Smooth muscle cell (in vitro differentiated cells): ENCODE results near the gene PRR12. TPM values are rescaled to one million over a fixed set of nuclear protein-coding genes. Genes with fewer than 3 reads are reported as not detected.

Source experiments
- DNase-seq: peaks from one replicate; lab custom pipeline; 2025; ENCODE audit not compliant: unreplicated experiment; lab: John Stamatoyannopoulos, UW
- H2AFZ ChIP-seq: fragments of 200-600 bp; sonication (generic); 2 replicates; pipeline ENCODE4 v1.6.0; 2016; ENCODE audit warnings: antibody characterized with exemption, low read depth, mild to moderate bottlenecking
- H3F3A ChIP-seq: fragments of 200-600 bp; sonication (generic); 2 replicates; pipeline ENCODE4 v1.6.0; 2017; ENCODE audit warnings: antibody characterized with exemption, low read depth
- H3K27ac ChIP-seq: fragments of 200-600 bp; sonication (generic); 2 replicates; pipeline ENCODE4 v1.5.1; 2016; ENCODE audit warnings: low read depth, mild to moderate bottlenecking
- H3K27me3 ChIP-seq: fragments of 200-600 bp; sonication (generic); 2 replicates; pipeline ENCODE4 v1.6.1; 2016; ENCODE audit warnings: low read depth, mild to moderate bottlenecking
- H3K36me3 ChIP-seq: fragments of 200-600 bp; sonication (generic); 2 replicates; pipeline ENCODE4 v1.5.1; 2016; ENCODE audit warnings: low read depth
- H3K4me1 ChIP-seq: fragments of 200-600 bp; sonication (generic); 2 replicates; pipeline ENCODE4 v1.5.1; 2016; ENCODE audit warnings: low read depth
- H3K4me2 ChIP-seq: fragments of 200-600 bp; sonication (generic); 2 replicates; pipeline ENCODE4 v1.6.0; 2016; ENCODE audit warnings: mild to moderate bottlenecking
- H3K4me3 ChIP-seq: fragments of 200-600 bp; sonication (generic); 2 replicates; pipeline ENCODE4 v1.5.1; 2016; ENCODE audit warnings: mild to moderate bottlenecking
- H3K79me2 ChIP-seq: fragments of 200-600 bp; sonication (generic); 2 replicates; pipeline ENCODE4 v1.6.0; 2016; ENCODE audit warnings: low read depth, mild to moderate bottlenecking
- H3K9ac ChIP-seq: fragments of 200-600 bp; sonication (generic); 2 replicates; pipeline ENCODE4 v1.6.0; 2016; ENCODE audit warnings: low read depth
- H3K9me3 ChIP-seq: fragments of 200-600 bp; sonication (generic); replicated peaks from 2 replicates; pipeline ENCODE4 v1.5.1; 2016; ENCODE audit warnings: low read depth
- H4K20me1 ChIP-seq: fragments of 200-600 bp; sonication (generic); 2 replicates; pipeline ENCODE4 v1.6.0; 2016; ENCODE audit warnings: low read depth
- WGBS: methylation state at CpG from one replicate; pipeline ENCODE4 v1.1.7; 2016; ENCODE audit warnings: low lambda C conversion rate; 5-methylcytosine and 5-hydroxymethylcytosine counted together
- polyA plus RNA-seq: library from polyadenylated mRNA; unstranded; fragments of >200 nt; fragmentation: Nextera tagmentation; extraction: Ambion mirVana; gene quantifications from 2 replicates; pipeline ENCODE4 v1.2.1, GENCODE V29; 2016
- total RNA-seq: library from RNA; depleted of rRNA; stranded (reverse); fragments of >200 nt; gene quantifications from 2 replicates; pipeline ENCODE4 v1.2.3, GENCODE V29; 2014
- TF ChIP-seq, protein P1 (sequence below): fragments of 200-600 bp; sonication (generic); IDR thresholded peaks from 2 replicates; pipeline ENCODE4 v1.5.1; 2017; ENCODE audit warnings: borderline replicate concordance, mild to moderate bottlenecking, antibody characterized with exemption; ENCODE audit not compliant: insufficient read depth, poor library complexity, severe bottlenecking

The PRR12 gene, protein sequence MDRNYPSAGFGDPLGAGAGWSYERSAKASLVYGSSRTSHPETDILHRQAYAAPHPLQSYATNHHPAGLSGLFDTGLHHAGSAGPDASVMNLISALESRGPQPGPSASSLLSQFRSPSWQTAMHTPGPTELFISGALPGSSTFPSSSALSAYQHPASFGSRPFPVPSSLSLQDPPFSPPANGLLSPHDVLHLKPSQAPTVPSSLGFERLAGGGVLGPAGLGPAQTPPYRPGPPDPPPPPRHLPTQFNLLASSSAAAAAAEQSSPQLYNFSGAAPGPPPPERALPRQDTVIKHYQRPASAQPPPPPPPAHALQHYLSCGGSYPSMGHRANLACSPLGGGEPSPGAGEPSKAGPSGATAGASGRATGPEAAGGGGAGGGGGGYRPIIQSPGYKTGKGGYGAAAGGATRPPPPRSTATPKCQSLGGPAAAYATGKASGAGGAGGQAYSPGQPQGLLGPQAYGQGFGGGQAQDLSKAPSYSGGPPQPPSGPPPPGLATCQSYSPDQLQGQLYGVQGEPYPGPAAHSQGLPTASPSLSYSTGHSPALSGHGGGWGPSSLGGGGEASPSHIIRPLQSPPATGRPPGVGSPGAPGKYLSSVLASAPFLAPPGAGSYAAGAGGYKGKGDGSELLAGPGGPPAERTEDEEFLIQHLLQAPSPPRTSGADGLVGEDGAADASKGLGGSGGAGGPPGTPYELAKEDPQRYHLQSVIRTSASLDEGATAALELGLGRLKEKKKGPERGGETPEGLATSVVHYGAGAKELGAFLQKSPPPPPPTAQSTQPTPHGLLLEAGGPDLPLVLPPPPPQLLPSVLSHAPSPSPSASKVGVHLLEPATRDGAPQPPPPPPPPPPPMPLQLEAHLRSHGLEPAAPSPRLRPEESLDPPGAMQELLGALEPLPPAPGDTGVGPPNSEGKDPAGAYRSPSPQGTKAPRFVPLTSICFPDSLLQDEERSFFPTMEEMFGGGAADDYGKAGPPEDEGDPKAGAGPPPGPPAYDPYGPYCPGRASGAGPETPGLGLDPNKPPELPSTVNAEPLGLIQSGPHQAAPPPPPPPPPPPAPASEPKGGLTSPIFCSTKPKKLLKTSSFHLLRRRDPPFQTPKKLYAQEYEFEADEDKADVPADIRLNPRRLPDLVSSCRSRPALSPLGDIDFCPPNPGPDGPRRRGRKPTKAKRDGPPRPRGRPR (N-terminal part only)
- 2.9 and 4.5 TPM in 2 replicates for total RNA-seq
- polyA plus RNA-seq, result 1.7 and 3.2 TPM in 2 replicates

DNA sequence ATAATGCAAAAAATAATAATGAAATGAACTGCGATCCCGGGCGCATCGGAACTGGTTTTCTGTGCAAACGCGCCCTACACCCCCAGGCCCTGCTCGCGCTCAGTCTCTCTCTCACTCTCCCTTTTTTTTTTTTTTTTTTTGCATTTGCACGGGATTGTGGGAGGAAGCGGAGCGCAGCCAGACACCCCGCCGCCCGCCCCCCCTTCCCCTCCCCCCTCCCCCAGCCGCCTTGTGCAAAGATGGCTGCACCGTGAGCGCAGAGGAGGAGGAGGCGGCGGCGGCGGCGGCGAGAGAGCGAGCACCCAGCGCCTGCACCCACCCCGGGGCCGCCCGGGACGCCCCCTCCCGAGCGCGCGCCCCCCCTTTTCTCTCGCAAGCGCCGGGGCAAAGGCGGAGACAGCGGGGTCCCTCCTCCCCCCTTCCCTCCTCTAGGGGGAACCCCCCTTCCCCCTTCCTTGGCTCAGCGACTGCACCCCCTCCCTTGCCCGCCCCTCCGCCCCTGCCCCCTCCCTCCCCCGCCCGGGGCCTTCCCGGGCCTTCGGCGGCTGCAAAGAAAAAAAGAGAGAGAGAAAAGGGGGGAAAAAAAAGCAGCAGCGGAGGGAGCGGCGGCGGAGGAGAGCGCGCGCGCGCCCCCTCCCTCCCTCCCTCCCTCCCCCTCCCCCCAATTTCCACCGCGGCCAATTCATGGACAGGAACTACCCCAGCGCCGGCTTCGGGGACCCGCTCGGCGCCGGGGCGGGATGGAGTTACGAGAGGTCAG lies at the start of gene PRR12:
Gene PRR12 (plus strand): TSS at position 212 of the 760 bp plus-strand sequence. CDS start 473 bp downstream, at position 685.
- Histone ChIP-seq H3K4me2 (peak within 1 kb of the TSS; percentile 95), H3K9me3 (no peaks in the 10 kb centered on the region), H3K27me3 (no peaks in the 10 kb centered on the region), H3K36me3 (no peaks in the 10 kb centered on the region), H3K4me1 (no peaks in the 10 kb centered on the region), H3K79me2 (peaks cover 31% of the 10 kb centered on the region), H3K4me3 (peak within 1 kb of the TSS; percentile 85), H3K27ac (peak within 1 kb of the TSS; percentile 52), H3F3A (peaks cover 8% of the 10 kb centered on the region), H3K9ac (peak within 1 kb of the TSS; percentile 68), H4K20me1 (peaks cover 35% of the 10 kb centered on the region), H2AFZ (peak within 1 kb of the TSS; percentile 9)
- 0% methylated on average over 7 of the region's 66 CpGs for WGBS
- TF ChIP-seq, protein P1, sequence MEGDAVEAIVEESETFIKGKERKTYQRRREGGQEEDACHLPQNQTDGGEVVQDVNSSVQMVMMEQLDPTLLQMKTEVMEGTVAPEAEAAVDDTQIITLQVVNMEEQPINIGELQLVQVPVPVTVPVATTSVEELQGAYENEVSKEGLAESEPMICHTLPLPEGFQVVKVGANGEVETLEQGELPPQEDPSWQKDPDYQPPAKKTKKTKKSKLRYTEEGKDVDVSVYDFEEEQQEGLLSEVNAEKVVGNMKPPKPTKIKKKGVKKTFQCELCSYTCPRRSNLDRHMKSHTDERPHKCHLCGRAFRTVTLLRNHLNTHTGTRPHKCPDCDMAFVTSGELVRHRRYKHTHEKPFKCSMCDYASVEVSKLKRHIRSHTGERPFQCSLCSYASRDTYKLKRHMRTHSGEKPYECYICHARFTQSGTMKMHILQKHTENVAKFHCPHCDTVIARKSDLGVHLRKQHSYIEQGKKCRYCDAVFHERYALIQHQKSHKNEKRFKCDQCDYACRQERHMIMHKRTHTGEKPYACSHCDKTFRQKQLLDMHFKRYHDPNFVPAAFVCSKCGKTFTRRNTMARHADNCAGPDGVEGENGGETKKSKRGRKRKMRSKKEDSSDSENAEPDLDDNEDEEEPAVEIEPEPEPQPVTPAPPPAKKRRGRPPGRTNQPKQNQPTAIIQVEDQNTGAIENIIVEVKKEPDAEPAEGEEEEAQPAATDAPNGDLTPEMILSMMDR, result no peak
- DNase-seq, result peak; percentile 80

DNA sequence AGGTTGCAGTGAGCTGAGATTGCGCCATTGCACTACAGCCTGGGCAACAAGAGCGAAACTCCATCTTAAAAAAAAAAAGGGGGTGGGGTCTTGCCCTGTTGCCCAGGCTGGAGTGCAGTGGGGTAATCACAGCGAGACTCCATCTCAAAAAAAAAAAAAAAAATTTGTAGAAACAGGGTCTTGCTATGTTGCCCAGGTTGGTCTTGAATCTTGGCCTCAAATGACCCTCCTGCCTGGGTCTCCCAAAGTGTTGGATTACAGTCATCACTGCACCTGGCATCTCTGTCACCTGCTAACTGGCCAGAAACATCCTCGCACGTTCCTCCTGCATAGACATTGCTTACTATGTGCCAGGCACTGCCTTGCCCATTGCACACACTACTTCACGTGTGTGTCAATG lies 49.1 kb upstream of the PRR12 start:
- no peak for DNase-seq
- Histone ChIP-seq H3K9ac (no peak overlapping the region), H3K4me2 (no peak overlapping the region), H3K79me2 (no peaks in the 10 kb centered on the region), H3K27me3 (no peaks in the 10 kb centered on the region), H3F3A (no peaks in the 10 kb centered on the region), H3K36me3 (no peaks in the 10 kb centered on the region), H3K9me3 (no peaks in the 10 kb centered on the region), H2AFZ (no peak overlapping the region), H3K4me3 (no peak overlapping the region), H4K20me1 (peaks cover 35% of the 10 kb centered on the region), H3K27ac (no peak overlapping the region), H3K4me1 (no peaks in the 10 kb centered on the region)
- TF ChIP-seq, protein P1, result no peak
- WGBS, result 92% methylated on average over 6 of the region's 6 CpGs

DNA sequence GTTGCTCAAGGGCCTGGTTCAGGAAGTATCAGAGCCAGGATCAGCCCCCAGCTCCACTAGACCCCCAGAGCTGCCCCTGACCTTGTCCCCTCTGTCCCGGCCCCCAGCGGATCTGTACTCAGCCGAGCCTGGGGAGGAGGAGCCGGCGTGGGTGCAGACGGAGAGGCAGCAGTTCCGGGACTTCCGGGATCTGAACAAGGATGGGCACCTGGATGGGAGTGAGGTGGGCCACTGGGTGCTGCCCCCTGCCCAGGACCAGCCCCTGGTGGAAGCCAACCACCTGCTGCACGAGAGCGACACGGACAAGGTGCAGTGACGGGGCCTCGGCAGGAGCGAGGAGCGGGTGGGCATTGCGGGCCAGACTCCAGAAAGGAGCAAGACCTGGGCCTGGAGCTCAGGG lies 48.5 kb upstream of the PRR12 start:
- no peaks in the 10 kb centered on the region for H3K27me3 ChIP-seq
- H4K20me1 ChIP-seq, result peaks cover 35% of the 10 kb centered on the region
- no peak overlapping the region for H3K4me2 ChIP-seq
- TF ChIP-seq, protein P1, result no peak
- H3K9me3 ChIP-seq, result no peaks in the 10 kb centered on the region
- no peak overlapping the region for H3K27ac ChIP-seq
- no peak overlapping the region for H3K9ac ChIP-seq
- no peak overlapping the region for H2AFZ ChIP-seq
- no peak for DNase-seq
- H3K4me1 ChIP-seq, result no peaks in the 10 kb centered on the region
- H3K4me3 ChIP-seq, result no peak overlapping the region
- H3K36me3 ChIP-seq, result no peaks in the 10 kb centered on the region
- 97% methylated on average over 16 of the region's 16 CpGs for WGBS
- no peaks in the 10 kb centered on the region for H3K79me2 ChIP-seq
- no peaks in the 10 kb centered on the region for H3F3A ChIP-seq
